ENCODE data around the gene SLC10A3. TPM values are rescaled to one million over a fixed set of nuclear protein-coding genes. Genes with fewer than 3 reads are reported as not detected.

The SLC10A3 gene
- total and polyA plus RNA-seq, 2 of the 8 experiments (the other 6 are each of a cell fraction or from before 2014, with no cell fraction given): 6.8 to 9.5 TPM

DNA sequence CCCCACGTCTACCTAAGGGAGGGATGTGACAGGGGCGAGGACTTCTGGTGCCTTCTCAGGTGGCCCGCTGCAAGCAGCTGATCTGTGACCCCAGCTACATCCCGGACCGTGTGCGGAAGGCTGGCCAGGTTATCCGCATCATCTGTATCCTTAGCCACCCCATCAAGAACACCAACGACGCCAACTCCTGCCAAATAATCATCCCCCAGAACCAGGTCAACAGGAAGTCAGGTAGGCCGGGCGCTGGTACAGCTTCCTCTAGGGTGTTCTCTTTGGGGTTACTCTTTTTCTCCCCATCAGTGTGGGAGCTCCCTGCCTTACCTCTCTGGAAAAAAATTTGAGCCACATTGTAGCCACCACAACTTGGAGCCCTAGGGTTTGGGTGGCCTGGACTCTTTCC is 48.9 kb downstream of the SLC10A3 start (continued):
- no peak for TF ChIP-seq SRF (IDR thresholded peaks at IDR 0.05; ENCODE audit: low read depth, low read length)
- no peak for TF ChIP-seq HDAC2 (IDR thresholded peaks at IDR 0.05; ENCODE audit: borderline replicate concordance in 1 of 2, low read depth in 2 of 2, low read length in 2 of 2)
- TF ChIP-seq RAD21 (IDR thresholded peaks at IDR 0.05 in 1 of 2, conservative IDR thresholded peaks at IDR 0.05 in 1 of 2; ENCODE audit: low read depth in 2 of 2, low read length in 2 of 2): no peak
- TF ChIP-seq ASH2L (IDR thresholded peaks at IDR 0.05; ENCODE audit: low read length): no peak
- no peak for TF ChIP-seq KDM1A (IDR thresholded peaks at IDR 0.05; ENCODE audit: borderline replicate concordance, low read length)

All from H1 (cell line).